H1 (cell line): Measurements from ENCODE around the gene CTNNA3. TPM values are rescaled to one million over a fixed set of nuclear protein-coding genes. Genes with fewer than 3 reads are reported as not detected.

Source experiments
- CTCF ChIA-PET: fragments of 300-600 bp; sonication (Branson Sonifier 250); formaldehyde crosslinking; loops from one replicate; lab custom pipeline; 2021; ENCODE audit not compliant: partially characterized antibody; lab: Charles Lee
- POLR2A ChIA-PET: fragments of 300-600 bp; sonication (Branson Sonifier 250); formaldehyde crosslinking; loops from one replicate; lab custom pipeline; 2021; ENCODE audit warnings: inconsistent platforms; ENCODE audit not compliant: partially characterized antibody; lab: Charles Lee
- DNase-seq, 2 experiments: peaks; one replicate each; pipeline versions ENCODE4 v3.0.0 to v3.0.0-alpha.2; 2010 to 2022; ENCODE audit warnings: low spot score in 2 of 2, low read depth in 1 of 2, mixed read lengths in 1 of 2
- FAIRE-seq: peaks from 2 replicates; lab custom pipeline; 2011; peaks lifted over from hg19 to GRCh38; lab: Jason Lieb, UNC
- H2AFZ ChIP-seq: 2 replicates; pipeline ENCODE4 v1.8.1; 2012; ENCODE audit warnings: low read length, inconsistent platforms
- H2AK5ac ChIP-seq: 2 replicates; pipeline ENCODE4 v1.6.1; 2013; ENCODE audit warnings: low read depth, low read length
- H2BK120ac ChIP-seq: replicated peaks from 2 replicates; pipeline ENCODE3; 2013; ENCODE audit warnings: low read depth, low read length, inconsistent platforms
- H2BK12ac ChIP-seq: 2 replicates; pipeline ENCODE4 v1.6.1; 2013; ENCODE audit warnings: low read depth, low read length
- H2BK15ac ChIP-seq: 2 replicates; pipeline ENCODE4 v1.6.1; 2013; ENCODE audit warnings: low read length
- H2BK20ac ChIP-seq: 2 replicates; pipeline ENCODE4 v1.6.1; 2013; ENCODE audit warnings: low read length
- H2BK5ac ChIP-seq: 2 replicates; pipeline ENCODE4 v1.6.1; 2013; ENCODE audit warnings: low read depth, low read length
- H3K14ac ChIP-seq: 2 replicates; pipeline ENCODE4 v1.6.1; 2013; ENCODE audit warnings: inconsistent platforms; ENCODE audit not compliant: insufficient read length
- H3K18ac ChIP-seq: 2 replicates; pipeline ENCODE4 v1.6.1; 2013; ENCODE audit warnings: low read length; ENCODE audit errors: extremely low read depth
- H3K23ac ChIP-seq: 2 replicates; pipeline ENCODE4 v1.6.1; 2013; ENCODE audit warnings: inconsistent platforms; ENCODE audit not compliant: insufficient read length
- H3K23me2 ChIP-seq: 2 replicates; pipeline ENCODE4 v1.6.1; 2013; ENCODE audit warnings: low read depth, low read length
- H3K27ac ChIP-seq: 2 replicates; pipeline ENCODE4 v1.6.1; 2011; ENCODE audit warnings: low read depth, low read length, inconsistent platforms
- H3K27me3 ChIP-seq, 4 experiments: replicated peaks in 1 of 4; 1 replicate in 1 of 4; 2 replicates in 3 of 4; pipeline versions ENCODE4 v1.6.1 to v1.8.1; 2011 to 2013; ENCODE audit warnings: low read length in 3 of 4, mild to moderate bottlenecking in 3 of 4, inconsistent platforms in 2 of 4, mixed read lengths in 2 of 4, moderate library complexity in 1 of 4; ENCODE audit not compliant: control insufficient read depth in 3 of 4, insufficient read depth in 3 of 4; ENCODE audit errors: extremely low read depth in 1 of 4
- H3K36me3 ChIP-seq, 4 experiments: 2 replicates each; pipeline versions ENCODE4 v1.6.1 to v1.8.1; 2011 to 2013; ENCODE audit warnings: mild to moderate bottlenecking in 4 of 4, low read length in 3 of 4, moderate library complexity in 2 of 4, control low read depth in 1 of 4, inconsistent platforms in 1 of 4; ENCODE audit not compliant: insufficient read depth in 4 of 4, control insufficient read depth in 2 of 4
- H3K4ac ChIP-seq: replicated peaks from 2 replicates; pipeline ENCODE3; 2013; ENCODE audit warnings: low read length, low read depth, mixed read lengths, inconsistent platforms; ENCODE audit not compliant: insufficient read length
- H3K4me1 ChIP-seq, 4 experiments: replicated peaks in 1 of 4; 1 replicate in 1 of 4; 2 replicates in 3 of 4; pipeline versions ENCODE4 v1.6.1 to v1.8.1; 2011 to 2013; ENCODE audit warnings: low read length in 3 of 4, inconsistent platforms in 2 of 4, mixed read lengths in 1 of 4; ENCODE audit not compliant: insufficient read depth in 4 of 4, control insufficient read depth in 3 of 4
- H3K4me2 ChIP-seq, 2 experiments: 2 replicates each; pipeline versions ENCODE4 v1.6.1 to v1.8.1; 2011 to 2013; ENCODE audit warnings: low read depth in 2 of 2, low read length in 2 of 2, control low read depth in 1 of 2, inconsistent platforms in 1 of 2, mild to moderate bottlenecking in 1 of 2; ENCODE audit not compliant: insufficient read depth in 1 of 2
- H3K4me3 ChIP-seq, 4 experiments: fragments of 200-600, 300-600 bp in 1 of 4; sonication (generic), shearing (Covaris generic), sonication (Bioruptor Twin) in 1 of 4; 2 replicates each; pipeline versions ENCODE4 v1.5.1 to v1.8.1; 2011 to 2016; ENCODE audit warnings: low read length in 4 of 4, low read depth in 3 of 4, control low read depth in 2 of 4, inconsistent platforms in 2 of 4, mild to moderate bottlenecking in 2 of 4, mixed read lengths in 1 of 4, moderate library complexity in 1 of 4; ENCODE audit not compliant: insufficient read depth in 2 of 4; ENCODE audit errors: extremely low read depth in 1 of 4
- H3K56ac ChIP-seq: replicated peaks from 2 replicates; pipeline ENCODE3; 2013; ENCODE audit warnings: low read depth, mild to moderate bottlenecking, mixed read lengths, low read length, inconsistent platforms; ENCODE audit not compliant: insufficient read length
- H3K79me1 ChIP-seq: 2 replicates; pipeline ENCODE4 v1.6.1; 2013; ENCODE audit warnings: low read depth, low read length, control low read depth
- H3K79me2 ChIP-seq, 2 experiments: 2 replicates each; pipeline versions ENCODE4 v1.6.1 to v1.8.1; 2012 to 2013; ENCODE audit warnings: low read length in 2 of 2, mild to moderate bottlenecking in 2 of 2, inconsistent platforms in 1 of 2; ENCODE audit not compliant: insufficient read depth in 2 of 2, control insufficient read depth in 1 of 2
- H3K9ac ChIP-seq, 4 experiments: replicated peaks in 1 of 4; 1 replicate in 1 of 4; 2 replicates in 3 of 4; pipeline versions ENCODE4 v1.6.1 to v1.8.1; 2011 to 2013; ENCODE audit warnings: low read depth in 3 of 4, low read length in 3 of 4, control low read depth in 2 of 4, mild to moderate bottlenecking in 2 of 4, moderate library complexity in 2 of 4, inconsistent platforms in 1 of 4; ENCODE audit errors: extremely low read depth in 1 of 4
- H3K9me3 ChIP-seq, 2 experiments: 2 replicates each; pipeline versions ENCODE4 v1.6.1 to v1.8.1; 2012 to 2013; ENCODE audit warnings: mild to moderate bottlenecking in 2 of 2, moderate library complexity in 2 of 2, control low read depth in 1 of 2, inconsistent platforms in 1 of 2, low read depth in 1 of 2, low read length in 1 of 2, mixed read lengths in 1 of 2; ENCODE audit not compliant: insufficient read depth in 2 of 2
- H4K20me1 ChIP-seq, 2 experiments: replicated peaks in 1 of 2; 2 replicates each; pipeline versions ENCODE3 to v1.8.1; 2011 to 2013; ENCODE audit warnings: inconsistent platforms in 2 of 2, low read length in 2 of 2, mild to moderate bottlenecking in 1 of 2; ENCODE audit not compliant: insufficient read depth in 2 of 2, control insufficient read depth in 1 of 2
- H4K5ac ChIP-seq: 2 replicates; pipeline ENCODE4 v1.6.1; 2013; ENCODE audit warnings: low read length, low read depth, mixed read lengths, inconsistent platforms; ENCODE audit not compliant: insufficient read length
- H4K8ac ChIP-seq: 2 replicates; pipeline ENCODE4 v1.8.0; 2013; ENCODE audit warnings: mild to moderate bottlenecking, moderate library complexity, low read length, inconsistent platforms; ENCODE audit not compliant: insufficient read depth; ENCODE audit errors: extremely low read depth
- H4K91ac ChIP-seq: replicated peaks from 2 replicates; pipeline ENCODE3; 2013; ENCODE audit warnings: low read length, mixed read lengths, inconsistent platforms; ENCODE audit not compliant: insufficient read length
- RBBP5 ChIP-seq: IDR thresholded peaks from 2 replicates; pipeline ENCODE4 v1.7.1; 2012; ENCODE audit warnings: low read depth, mild to moderate bottlenecking, inconsistent platforms, low read length, moderate library complexity, borderline replicate concordance
- TBP ChIP-seq: IDR thresholded peaks from 2 replicates; pipeline ENCODE4 v1.6.1; 2011; ENCODE audit warnings: low read depth, low read length, improper control_type of control experiment
- WGBS, 2 experiments: shearing (Covaris generic) in 1 of 2; methylation state at CpG; one replicate each; pipeline versions ENCODE4 v1.1.6 to v1.1.7; 2013 to 2015; ENCODE audit warnings: low lambda C conversion rate in 2 of 2, mixed read lengths in 2 of 2, inconsistent platforms in 1 of 2, low coverage in 1 of 2, missing lambda C conversion rate in 1 of 2; ENCODE audit not compliant: insufficient replicate concordance in 2 of 2, insufficient coverage in 1 of 2, insufficient read length in 1 of 2; ENCODE audit errors: extremely low coverage in 1 of 2, missing lambda C conversion rate in 1 of 2; 5-methylcytosine and 5-hydroxymethylcytosine counted together
- polyA plus RNA-seq, 7 experiments: library from polyadenylated mRNA; depleted of rRNA in 3 of 7; stranded (reverse) in 5 of 7; unstranded in 2 of 7; fragments of >200 nt in 5 of 7; fragments of 200-250 nt in 2 of 7; gene quantifications; 1 replicate in 5 of 7; 2 replicates in 1 of 7; 4 replicates in 1 of 7; pipeline versions ENCODE4 v1.2.1 to v1.2.3, GENCODE V29; 2011 to 2013; ENCODE audit warnings: missing spikeins in 2 of 7, mixed read lengths in 2 of 7
- total RNA-seq: library from RNA; stranded (reverse); fragmentation: NEBNext Ultra II Directional; extraction: Animal tissue kit (Norgen Biotek cat#: 25700); gene quantifications from 2 replicates; pipeline ENCODE4 v1.2.1, GENCODE V29; 2021

Gene CTNNA3
- total and polyA plus RNA-seq, 2 of the 8 experiments (the other 6 are each of a cell fraction or from before 2014, with no cell fraction given): 1.3 to 1.5 TPM

DNA sequence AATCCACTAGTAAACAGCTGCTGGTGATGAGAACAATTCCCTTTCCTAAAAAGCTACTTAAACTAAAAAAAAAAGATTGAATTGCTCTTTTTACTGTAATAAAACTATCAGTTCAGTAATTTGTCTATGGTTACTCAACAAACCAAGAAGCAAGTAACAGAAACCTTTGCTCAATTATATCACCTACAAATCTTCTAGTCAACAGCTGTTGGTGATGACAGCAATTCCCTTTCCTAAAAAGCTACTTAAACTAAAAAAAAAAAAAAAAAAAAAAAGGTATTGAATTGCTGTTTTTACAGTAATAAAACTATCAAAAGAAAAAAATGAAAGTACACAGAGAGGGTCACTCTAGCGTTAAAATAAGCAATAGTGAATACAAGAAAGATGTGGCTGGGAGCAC lies 158.1 kb downstream of the CTNNA3 start:
- no peak overlapping the region for H3K23ac ChIP-seq
- WGBS, 2 experiments: 75% methylated on average over 1 of the region's 1 CpG; no CpG with 5 or more reads in 1 of the 2 experiments
- no peaks in the 10 kb centered on the region for H3K23me2 ChIP-seq

More for the DNA sequence above, 158.1 kb downstream of the CTNNA3 start:
- Histone ChIP-seq H2AFZ (no peak overlapping the region), H2BK120ac (no peak overlapping the region), H2BK15ac (no peak overlapping the region), H3K79me1 (no peaks in the 10 kb centered on the region), H3K56ac (no peak overlapping the region), H4K5ac (no peak overlapping the region), H3K27me3 (no peaks in the 10 kb centered on the region), H4K8ac (no peak overlapping the region), H3K14ac (no peak overlapping the region), H2BK5ac (no peak overlapping the region), H3K4me3 (no peak overlapping the region), H4K20me1 (no peaks in the 10 kb centered on the region), H2BK20ac (no peak overlapping the region), H3K9ac (no peak overlapping the region), H3K27ac (no peak overlapping the region), H2AK5ac (no peak overlapping the region), H3K9me3 (no peaks in the 10 kb centered on the region), H3K4me2 (no peak overlapping the region), H3K79me2 (no peaks in the 10 kb centered on the region), H2BK12ac (no peak overlapping the region), H4K91ac (no peak overlapping the region), H3K4ac (no peak overlapping the region), H3K36me3 (no peaks in the 10 kb centered on the region), H3K4me1 (no peaks in the 10 kb centered on the region), H3K18ac (no peak overlapping the region)
- TF ChIP-seq RBBP5: no peak
- TF ChIP-seq TBP: no peak
- POLR2A ChIA-PET: no interaction called here
- FAIRE-seq: no peak
- CTCF ChIA-PET: interaction anchor here (0.7 kb wide), 2 partner anchors 140 to 233 kb away, joined by 3 read pairs; no protein-coding TSS in a partner anchor
- no peak for DNase-seq
